Measurements from ENCODE around the gene SDC3. TPM values are rescaled to one million over a fixed set of nuclear protein-coding genes. Genes with fewer than 3 reads are reported as not detected.
A peak's percentile ranks its signal among the peaks of the same experiment; 100 is the strongest.

The SDC3 gene
- total RNA-seq, 1 donor from 2014 or later: 23.0 TPM

- Histone ChIP-seq H3K9ac (no peak overlapping the region), H3K4me2 (peak overlapping the region; percentile 3), H3K4me1 (peaks cover 13% of the 10 kb centered on the region), H3K9me3 (ENCODE audit: low read depth) (no peaks in the 10 kb centered on the region), H3K4me3 (no peak overlapping the region), H3K36me3 (no peaks in the 10 kb centered on the region), H3F3A (ENCODE audit: low read depth) (peaks cover 15% of the 10 kb centered on the region), H3K79me2 (ENCODE audit: low read depth) (no peaks in the 10 kb centered on the region), H3K27me3 (peaks cover 8% of the 10 kb centered on the region), H4K20me1 (ENCODE audit: low read depth) (no peaks in the 10 kb centered on the region), H3K27ac (peak overlapping the region; percentile 10), H2AFZ (replicated peaks) (peak overlapping the region; percentile 17)
- TF ChIP-seq EZH2 (IDR thresholded peaks at IDR 0.05): no peak
- peak; percentile 50 for DNase-seq (ENCODE audit: low spot score)
- no peaks in the 10 kb centered on the region for H3K36me3 Mint-ChIP-seq
- H3K4me1 Mint-ChIP-seq: peaks cover 61% of the 10 kb centered on the region
- H3K9me3 Mint-ChIP-seq: no peaks in the 10 kb centered on the region
- H3K27ac Mint-ChIP-seq: peak overlapping the region; percentile 85
- H3K4me3 Mint-ChIP-seq: no peak overlapping the region
- H3K27me3 Mint-ChIP-seq (ENCODE audit: insufficient read depth, low read depth): peaks cover 15% of the 10 kb centered on the region
Observed at GRCh38 chr1:30853350-30853749, 55.2 kb downstream of the SDC3 start.

GRCh38 chr1:30852026-30852425 is 56.5 kb downstream of the SDC3 start:
- peaks cover 66% of the 10 kb centered on the region for H3K4me1 Mint-ChIP-seq
- H3F3A ChIP-seq (ENCODE audit: low read depth): peaks cover 22% of the 10 kb centered on the region
- no peaks in the 10 kb centered on the region for H4K20me1 ChIP-seq (ENCODE audit: low read depth)
- peaks cover 15% of the 10 kb centered on the region for H3K27me3 Mint-ChIP-seq (ENCODE audit: insufficient read depth, low read depth)
- H3K4me3 Mint-ChIP-seq: no peak overlapping the region
- no peak for DNase-seq (ENCODE audit: low spot score)
- H3K36me3 Mint-ChIP-seq: no peaks in the 10 kb centered on the region
- H3K27me3 ChIP-seq: peaks cover 8% of the 10 kb centered on the region
- no peaks in the 10 kb centered on the region for H3K9me3 Mint-ChIP-seq
- H2AFZ ChIP-seq (replicated peaks): no peak overlapping the region
- no peak overlapping the region for H3K27ac ChIP-seq
- no peaks in the 10 kb centered on the region for H3K36me3 ChIP-seq
- H3K27ac Mint-ChIP-seq: peak overlapping the region; percentile 6
- no peak for TF ChIP-seq EZH2 (IDR thresholded peaks at IDR 0.05)
- no peak for TF ChIP-seq EZH2phosphoT487 (IDR thresholded peaks at IDR 0.05)
- no peak for TF ChIP-seq CTCF (IDR thresholded peaks at IDR 0.05)
- H3K4me1 ChIP-seq: peaks cover 21% of the 10 kb centered on the region
- no peak overlapping the region for H3K4me3 ChIP-seq
- H3K9me3 ChIP-seq (ENCODE audit: low read depth): no peaks in the 10 kb centered on the region
- H3K9ac ChIP-seq: no peak overlapping the region
- no peak overlapping the region for H3K4me2 ChIP-seq
- no peaks in the 10 kb centered on the region for H3K79me2 ChIP-seq (ENCODE audit: low read depth)

DNA sequence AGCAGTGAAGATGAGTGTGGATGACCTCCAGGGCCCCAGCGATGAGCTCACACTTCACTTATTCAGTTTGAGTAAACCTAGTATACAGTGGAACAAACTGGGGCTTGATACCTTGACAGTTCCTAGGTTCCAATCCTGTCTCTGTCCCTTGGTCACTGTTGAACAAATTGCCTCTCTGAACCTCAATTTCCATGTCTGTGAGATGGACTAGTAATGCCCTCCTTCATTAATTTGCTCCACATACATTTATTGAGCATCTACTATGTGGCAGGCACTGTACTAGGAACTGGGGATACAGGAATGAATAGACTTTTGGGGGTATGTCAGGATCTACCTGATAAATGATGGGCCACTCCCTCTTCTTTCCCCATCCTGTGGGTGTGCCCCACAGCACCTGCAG is 57.3 kb downstream of the SDC3 start:
- Histone ChIP-seq H3K27me3 (peaks cover 8% of the 10 kb centered on the region), H3K36me3 (no peaks in the 10 kb centered on the region), H3K4me2 (no peak overlapping the region), H3K4me1 (peaks cover 20% of the 10 kb centered on the region), H3K27ac (no peak overlapping the region), H3F3A (ENCODE audit: low read depth) (peaks cover 24% of the 10 kb centered on the region), H3K4me3 (no peak overlapping the region), H3K9me3 (ENCODE audit: low read depth) (no peaks in the 10 kb centered on the region), H3K9ac (no peak overlapping the region), H2AFZ (replicated peaks) (no peak overlapping the region), H4K20me1 (ENCODE audit: low read depth) (no peaks in the 10 kb centered on the region), H3K79me2 (ENCODE audit: low read depth) (no peaks in the 10 kb centered on the region)
- Mint-ChIP-seq H3K27ac (no peak overlapping the region), H3K27me3 (ENCODE audit: insufficient read depth, low read depth) (peaks cover 9% of the 10 kb centered on the region), H3K4me3 (no peak overlapping the region), H3K9me3 (no peaks in the 10 kb centered on the region), H3K4me1 (peaks cover 67% of the 10 kb centered on the region), H3K36me3 (no peaks in the 10 kb centered on the region)
- no peak for TF ChIP-seq CTCF (IDR thresholded peaks at IDR 0.05)
- TF ChIP-seq EZH2 (IDR thresholded peaks at IDR 0.05): no peak
- no peak for TF ChIP-seq EZH2phosphoT487 (IDR thresholded peaks at IDR 0.05)
- DNase-seq (ENCODE audit: low spot score): no peak

GRCh38 chr1:30850607-30851006 is 58.0 kb downstream of the SDC3 start:
- H3K4me1 Mint-ChIP-seq: peaks cover 68% of the 10 kb centered on the region
- H3K27ac ChIP-seq: no peak overlapping the region
- H3K36me3 Mint-ChIP-seq: no peaks in the 10 kb centered on the region

More at GRCh38 chr1:30850607-30851006, 58.0 kb downstream of the SDC3 start:
- no peaks in the 10 kb centered on the region for H3K36me3 ChIP-seq
- H3K9ac ChIP-seq: no peak overlapping the region
- Mint-ChIP-seq H3K27me3 (ENCODE audit: insufficient read depth, low read depth) (peaks cover 7% of the 10 kb centered on the region), H3K4me3 (no peak overlapping the region), H3K9me3 (no peaks in the 10 kb centered on the region), H3K27ac (no peak overlapping the region)
- H3K27me3 ChIP-seq: peaks cover 5% of the 10 kb centered on the region
- TF ChIP-seq CTCF (IDR thresholded peaks at IDR 0.05) (no peak), EZH2 (IDR thresholded peaks at IDR 0.05) (no peak), EZH2phosphoT487 (IDR thresholded peaks at IDR 0.05) (no peak)
- no peaks in the 10 kb centered on the region for H3K9me3 ChIP-seq (ENCODE audit: low read depth)
- peaks cover 30% of the 10 kb centered on the region for H3F3A ChIP-seq (ENCODE audit: low read depth)
- DNase-seq (ENCODE audit: low spot score): no peak
- H2AFZ ChIP-seq (replicated peaks): no peak overlapping the region
- H3K79me2 ChIP-seq (ENCODE audit: low read depth): no peaks in the 10 kb centered on the region
- H4K20me1 ChIP-seq (ENCODE audit: low read depth): no peaks in the 10 kb centered on the region
- H3K4me2 ChIP-seq: no peak overlapping the region
- H3K4me1 ChIP-seq: peaks cover 24% of the 10 kb centered on the region
- no peak overlapping the region for H3K4me3 ChIP-seq

Data from neural progenitor cell (in vitro differentiated cells).